Nephron progenitor cell (in vitro differentiated cells): ENCODE data around the gene LRCOL1.

Experiments
- DNase-seq: peaks from one replicate; pipeline ENCODE4 v3.0.0; 2021
- H3K27ac Mint-ChIP-seq: 2 replicates; pipeline ENCODE4 v1.8.0; 2021; ENCODE audit warnings: mild to moderate bottlenecking, moderate library complexity, mixed read lengths
- H3K27me3 Mint-ChIP-seq: 2 replicates; pipeline ENCODE4 v1.8.0; 2021; ENCODE audit warnings: mild to moderate bottlenecking, low read depth, mixed read lengths; ENCODE audit not compliant: poor library complexity
- H3K36me3 Mint-ChIP-seq: 2 replicates; pipeline ENCODE4 v1.8.0; 2021; ENCODE audit warnings: low read depth, mixed read lengths
- H3K4me1 Mint-ChIP-seq: 2 replicates; pipeline ENCODE4 v1.8.0; 2021; ENCODE audit warnings: mixed read lengths
- H3K4me3 Mint-ChIP-seq: 2 replicates; pipeline ENCODE4 v1.8.0; 2021; ENCODE audit warnings: mild to moderate bottlenecking, moderate library complexity, mixed read lengths
- H3K9me3 Mint-ChIP-seq: 2 replicates; pipeline ENCODE4 v1.8.0; 2021; ENCODE audit warnings: mild to moderate bottlenecking, moderate library complexity, mixed read lengths
- TF ChIP-seq, protein P1 (sequence below): fragments of 200-600 bp; sonication (generic); IDR thresholded peaks from 2 replicates; pipeline ENCODE4 v1.5.0; 2021; ENCODE audit warnings: antibody characterized with exemption

The LRCOL1 gene

DNA sequence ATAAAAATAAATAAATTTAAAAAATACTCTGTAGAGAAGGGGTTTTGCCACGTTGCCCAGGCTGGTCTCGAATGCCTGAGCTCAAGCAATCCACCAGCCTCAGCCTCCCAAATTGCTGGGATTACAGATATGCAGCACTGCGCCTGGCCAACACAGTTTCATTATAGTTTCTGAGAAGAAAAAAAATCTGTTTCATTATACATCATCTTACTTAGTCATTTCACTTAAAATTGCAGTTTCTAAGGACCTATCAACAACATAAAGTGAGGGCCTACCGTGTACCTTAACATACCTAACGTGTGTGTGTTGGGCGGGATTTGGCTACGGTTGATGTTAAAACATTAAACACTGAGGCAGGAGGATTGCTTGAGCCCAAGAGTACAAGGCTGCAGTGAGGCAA is 36.5 kb upstream of the LRCOL1 start:
- H3K4me3 Mint-ChIP-seq: no peak overlapping the region
- H3K27ac Mint-ChIP-seq: no peak overlapping the region
- no peak for DNase-seq
- TF ChIP-seq, protein P1, sequence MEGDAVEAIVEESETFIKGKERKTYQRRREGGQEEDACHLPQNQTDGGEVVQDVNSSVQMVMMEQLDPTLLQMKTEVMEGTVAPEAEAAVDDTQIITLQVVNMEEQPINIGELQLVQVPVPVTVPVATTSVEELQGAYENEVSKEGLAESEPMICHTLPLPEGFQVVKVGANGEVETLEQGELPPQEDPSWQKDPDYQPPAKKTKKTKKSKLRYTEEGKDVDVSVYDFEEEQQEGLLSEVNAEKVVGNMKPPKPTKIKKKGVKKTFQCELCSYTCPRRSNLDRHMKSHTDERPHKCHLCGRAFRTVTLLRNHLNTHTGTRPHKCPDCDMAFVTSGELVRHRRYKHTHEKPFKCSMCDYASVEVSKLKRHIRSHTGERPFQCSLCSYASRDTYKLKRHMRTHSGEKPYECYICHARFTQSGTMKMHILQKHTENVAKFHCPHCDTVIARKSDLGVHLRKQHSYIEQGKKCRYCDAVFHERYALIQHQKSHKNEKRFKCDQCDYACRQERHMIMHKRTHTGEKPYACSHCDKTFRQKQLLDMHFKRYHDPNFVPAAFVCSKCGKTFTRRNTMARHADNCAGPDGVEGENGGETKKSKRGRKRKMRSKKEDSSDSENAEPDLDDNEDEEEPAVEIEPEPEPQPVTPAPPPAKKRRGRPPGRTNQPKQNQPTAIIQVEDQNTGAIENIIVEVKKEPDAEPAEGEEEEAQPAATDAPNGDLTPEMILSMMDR: no peak
- H3K9me3 Mint-ChIP-seq: no peaks in the 10 kb centered on the region
- no peaks in the 10 kb centered on the region for H3K4me1 Mint-ChIP-seq
- H3K36me3 Mint-ChIP-seq: peaks cover 48% of the 10 kb centered on the region
- H3K27me3 Mint-ChIP-seq: no peaks in the 10 kb centered on the region

DNA sequence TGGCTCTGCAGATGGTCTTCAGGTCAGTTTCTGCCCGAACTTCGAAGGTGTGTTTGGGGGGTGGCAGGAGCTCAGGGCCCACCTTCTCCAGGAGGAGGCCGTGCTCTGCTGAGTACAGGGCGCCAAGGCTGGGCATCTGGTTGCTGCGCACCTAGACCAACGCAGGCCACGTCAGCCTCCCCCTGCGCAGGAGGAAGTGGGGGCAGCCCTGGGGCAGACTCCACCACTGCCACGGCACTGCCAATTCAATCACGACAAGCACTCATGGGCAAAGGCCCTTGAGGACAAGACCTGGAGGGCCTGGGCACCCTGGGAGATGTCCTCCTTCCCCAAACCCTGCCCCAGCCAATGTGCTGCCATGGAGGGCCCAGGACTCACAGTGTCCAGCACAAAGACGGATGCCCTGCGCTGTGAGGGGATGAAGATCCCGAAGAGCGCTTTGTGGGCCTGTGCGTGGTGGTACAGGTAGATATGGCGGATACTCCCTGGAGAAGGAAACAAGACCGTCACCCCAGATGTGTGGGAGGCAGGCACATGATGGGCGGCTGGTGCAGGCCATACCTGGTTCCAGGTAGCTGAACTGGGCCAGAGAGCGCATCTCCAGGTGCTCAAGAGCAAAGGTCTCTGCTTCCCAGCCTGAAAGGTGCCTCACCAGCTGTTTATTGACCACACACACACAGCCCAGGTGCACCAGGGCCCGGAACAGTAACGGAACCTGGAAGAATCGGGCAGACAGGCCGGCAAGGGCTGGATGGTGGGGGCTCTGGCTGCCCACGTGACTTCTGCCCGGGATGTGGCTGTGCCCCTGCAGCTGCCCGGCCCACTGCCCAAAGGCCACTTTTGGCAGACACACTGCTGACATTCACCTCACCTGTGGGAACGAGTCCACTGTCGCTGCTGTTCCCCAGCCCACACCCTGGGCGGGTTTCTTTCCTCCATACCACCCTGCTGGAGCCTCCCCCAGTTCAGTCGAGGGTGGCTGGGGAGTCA is 32.8 kb upstream of the LRCOL1 start:
- no peak overlapping the region for H3K4me3 Mint-ChIP-seq
- no peak overlapping the region for H3K27ac Mint-ChIP-seq
- H3K36me3 Mint-ChIP-seq: peaks cover 51% of the 10 kb centered on the region

DNA sequence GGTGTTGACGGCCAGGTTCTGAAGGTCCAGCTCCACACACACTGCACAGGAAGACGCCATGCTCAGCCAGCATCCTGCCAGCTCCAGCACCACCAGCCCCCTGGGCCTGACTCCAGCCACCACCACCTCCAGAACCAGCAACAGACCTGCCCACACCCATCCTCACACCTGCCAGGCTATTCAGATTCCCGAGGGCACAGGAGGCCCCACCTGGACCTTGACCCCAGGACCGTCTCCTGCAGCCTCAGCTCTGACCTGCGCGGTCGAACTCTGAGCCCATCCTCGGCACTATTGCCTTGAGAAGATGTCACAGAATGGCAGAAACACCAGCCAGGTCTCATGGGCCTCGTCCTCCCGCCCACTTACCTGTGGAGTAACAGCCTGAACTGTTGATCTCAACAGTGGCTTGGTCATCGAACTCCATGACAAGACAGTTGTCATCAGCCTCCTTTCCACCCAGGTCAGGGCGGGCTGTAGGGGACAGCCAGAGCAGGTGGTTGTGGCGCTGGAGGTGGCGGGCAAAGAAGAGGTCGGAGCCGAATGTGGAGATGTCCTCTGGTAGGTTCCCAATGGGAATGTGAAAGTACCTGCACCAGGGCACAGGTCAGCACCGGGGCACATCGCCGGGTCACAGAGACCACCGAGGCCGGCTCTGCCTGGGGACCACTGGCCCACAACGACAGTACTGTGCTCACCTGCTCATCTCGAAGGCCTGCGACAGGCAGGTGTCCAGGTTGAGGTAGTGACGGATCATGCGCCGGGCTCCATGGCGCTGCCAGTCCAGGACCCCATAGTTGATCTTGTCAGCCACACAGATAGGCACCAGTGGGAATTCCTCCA is 31.6 kb upstream of the LRCOL1 start:
- TF ChIP-seq, protein P1: no peak
- Mint-ChIP-seq H3K27me3 (peaks cover 5% of the 10 kb centered on the region), H3K9me3 (no peaks in the 10 kb centered on the region), H3K4me1 (peaks cover 24% of the 10 kb centered on the region), H3K36me3 (peaks cover 51% of the 10 kb centered on the region), H3K27ac (no peak overlapping the region), H3K4me3 (no peak overlapping the region)
- DNase-seq: no peak

More for the DNA sequence above, 32.8 kb upstream of the LRCOL1 start:
- DNase-seq: no peak
- Mint-ChIP-seq H3K9me3 (no peaks in the 10 kb centered on the region), H3K27me3 (peaks cover 5% of the 10 kb centered on the region), H3K4me1 (peaks cover 19% of the 10 kb centered on the region)
- TF ChIP-seq, protein P1: no peak

DNA sequence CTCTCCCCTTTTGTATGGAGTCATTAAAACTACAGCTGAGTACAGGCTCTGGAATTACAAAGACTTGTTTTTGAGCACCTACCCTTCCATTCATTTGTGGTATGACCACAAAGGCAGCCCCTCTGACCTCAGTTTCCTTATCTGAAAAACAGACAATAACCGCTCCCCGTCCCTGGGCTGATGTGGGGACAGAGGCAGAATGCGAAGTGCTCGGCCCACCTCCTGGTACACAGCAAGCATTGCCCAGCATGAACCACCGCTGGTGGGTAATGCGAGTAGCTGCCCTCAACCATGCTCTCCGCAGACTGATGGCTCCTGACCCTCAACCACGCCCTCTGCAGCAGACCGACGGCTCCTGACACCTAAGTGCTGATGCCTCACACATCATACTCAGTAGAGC is 30.6 kb upstream of the LRCOL1 start:
- Mint-ChIP-seq H3K4me1 (peaks cover 24% of the 10 kb centered on the region), H3K36me3 (peaks cover 55% of the 10 kb centered on the region), H3K4me3 (no peak overlapping the region), H3K27me3 (peaks cover 5% of the 10 kb centered on the region), H3K27ac (no peak overlapping the region), H3K9me3 (no peaks in the 10 kb centered on the region)
- no peak for DNase-seq
- TF ChIP-seq, protein P1: no peak

DNA sequence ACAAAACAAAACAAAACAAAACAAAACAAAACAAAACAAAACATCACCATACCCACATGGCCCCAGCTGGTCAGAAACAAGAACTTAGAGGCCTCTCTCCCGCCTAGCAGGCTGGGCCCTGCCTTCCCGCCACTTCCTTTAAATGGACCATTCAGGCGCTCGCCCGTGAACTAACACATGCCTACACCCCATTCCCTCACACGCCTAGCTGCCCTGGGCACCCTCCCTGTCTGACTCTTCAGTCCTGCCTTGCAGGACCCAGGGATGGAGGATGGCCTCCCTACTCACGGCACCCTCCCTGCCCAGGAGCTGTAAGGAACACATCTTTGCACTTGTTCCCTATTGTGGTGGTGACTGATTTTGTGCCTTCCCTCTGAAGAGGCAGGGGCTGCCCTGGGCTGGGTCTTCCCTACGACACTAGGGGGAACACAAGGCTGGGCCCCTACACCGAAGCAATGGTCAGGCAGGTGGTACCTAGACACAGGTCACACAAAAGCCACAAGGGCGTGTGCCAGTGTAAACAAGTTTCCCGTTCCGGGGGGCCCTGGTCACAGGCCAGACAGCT is 29.7 kb upstream of the LRCOL1 start:
- peak overlapping the region; percentile 93 for H3K27ac Mint-ChIP-seq
- H3K9me3 Mint-ChIP-seq: no peaks in the 10 kb centered on the region
- H3K36me3 Mint-ChIP-seq: peaks cover 60% of the 10 kb centered on the region
- peaks cover 24% of the 10 kb centered on the region for H3K4me1 Mint-ChIP-seq
- no peak for DNase-seq
- peaks cover 5% of the 10 kb centered on the region for H3K27me3 Mint-ChIP-seq
- TF ChIP-seq, protein P1: no peak
- H3K4me3 Mint-ChIP-seq: no peak overlapping the region
